Inferior parietal cortex (tissue), 1 donor: ENCODE measurements around the gene SYNPR.

Experiments used
- DNase-seq: peaks from one replicate; pipeline ENCODE4 v3.0.0-alpha.2; 2016; ENCODE audit errors: extremely low spot score

Gene SYNPR

DNA sequence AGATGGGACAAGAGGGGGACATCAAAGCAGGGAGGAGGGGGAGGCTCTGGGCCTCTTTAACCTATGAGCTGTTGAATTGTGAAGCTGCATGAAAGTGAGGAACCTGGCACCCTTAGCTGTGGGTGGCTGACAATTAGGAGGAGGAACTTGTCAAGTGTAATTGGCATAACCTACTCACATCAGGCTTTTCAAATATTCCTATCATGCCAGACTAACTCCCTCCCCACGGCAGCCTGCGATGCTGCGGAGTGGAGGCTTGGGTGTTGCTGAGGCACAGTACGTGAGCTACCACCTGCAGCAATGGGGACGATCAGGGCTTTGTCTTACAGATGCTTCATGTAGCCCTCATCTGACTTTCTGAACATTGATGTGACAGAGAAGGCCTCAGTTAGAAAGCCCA lies 193.7 kb downstream of the SYNPR start:
- no peak for DNase-seq

DNA sequence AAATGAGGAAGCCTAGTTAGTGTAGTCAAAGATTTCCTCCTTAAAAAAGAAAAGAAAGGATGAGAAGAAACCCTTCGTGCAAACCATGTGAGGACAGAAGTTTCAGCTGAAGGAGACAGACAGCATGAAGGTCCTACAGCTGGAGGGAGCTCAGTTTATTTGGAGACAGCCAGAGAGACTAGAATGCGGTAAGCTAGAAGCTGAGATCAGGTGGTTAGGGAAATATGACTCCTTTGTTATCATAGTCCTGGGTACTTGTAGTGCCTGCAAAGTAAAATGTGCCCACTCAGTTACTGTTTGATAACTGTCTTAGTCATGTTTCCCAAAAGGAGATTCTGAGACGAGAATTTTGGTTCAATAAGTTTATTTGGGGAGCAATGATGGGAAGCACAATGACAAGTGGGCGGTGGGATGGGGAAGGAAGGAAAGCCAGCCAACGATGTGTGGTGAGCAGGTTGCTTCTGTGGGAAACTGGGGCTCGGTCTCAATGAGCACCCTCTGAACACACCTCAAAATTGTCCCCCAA lies 195.6 kb downstream of the SYNPR start:
- DNase-seq: no peak

DNA sequence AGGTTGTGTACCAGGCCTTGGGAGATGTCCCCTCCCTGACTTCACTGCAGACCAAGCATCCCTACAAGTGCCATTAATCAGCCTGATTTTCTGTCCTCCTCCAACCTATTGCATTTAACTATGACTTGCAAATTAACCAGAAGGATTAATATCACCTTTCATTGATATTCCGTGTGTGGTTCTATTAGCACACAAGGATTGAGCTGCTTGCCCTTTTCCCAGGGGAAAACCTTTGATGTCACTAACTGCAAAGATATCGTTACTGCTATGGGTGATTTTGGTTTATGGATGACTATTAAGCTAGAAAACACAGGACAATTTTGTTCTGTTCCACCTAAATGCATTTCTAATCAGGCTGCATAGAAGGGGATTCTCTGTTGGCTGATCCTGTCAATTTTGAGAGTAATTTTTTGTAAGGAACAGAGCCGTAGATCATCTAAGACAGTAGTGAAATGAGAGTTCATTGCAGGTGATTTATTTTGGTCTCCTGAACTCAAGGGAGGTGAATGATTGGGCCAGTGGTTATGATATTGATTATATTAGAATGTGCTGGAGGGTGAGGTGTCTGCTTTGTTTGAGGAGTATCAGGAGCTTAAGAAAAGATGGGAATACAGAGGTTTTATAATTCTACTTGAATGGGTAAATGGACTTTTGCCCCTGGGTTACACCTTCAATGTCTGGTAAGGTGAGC lies 196.9 kb downstream of the SYNPR start:
- DNase-seq: no peak

DNA sequence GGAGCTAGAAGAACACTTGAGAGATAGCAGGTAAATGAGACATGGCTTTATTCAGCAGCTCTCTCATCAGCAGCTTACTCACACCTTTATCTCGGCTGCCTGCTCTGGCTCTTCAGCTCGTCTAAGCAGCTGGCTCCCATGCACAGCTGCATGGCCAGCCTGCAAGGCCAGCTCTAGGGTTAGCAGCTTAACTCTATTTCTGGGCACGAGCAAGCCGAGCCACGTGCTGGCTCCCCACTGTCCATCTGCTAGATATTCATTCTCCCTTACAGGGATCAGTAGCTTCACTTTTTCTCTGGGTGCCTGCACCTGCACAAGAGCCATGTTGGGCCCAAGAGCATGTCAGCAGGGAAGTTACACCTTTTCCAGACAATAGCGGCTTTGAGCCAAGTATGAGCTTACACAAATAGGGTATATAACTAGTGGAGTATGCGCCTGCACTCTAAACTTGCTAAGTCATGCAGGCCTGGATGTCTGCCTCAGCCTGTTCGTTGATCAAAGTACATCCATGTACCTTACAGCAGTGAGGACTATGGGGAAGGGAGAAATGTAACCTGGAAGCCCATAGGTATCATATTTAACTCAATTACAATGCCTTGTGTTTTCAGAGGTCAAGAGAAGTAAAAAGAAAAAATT lies 199.5 kb downstream of the SYNPR start:
- DNase-seq: no peak

DNA sequence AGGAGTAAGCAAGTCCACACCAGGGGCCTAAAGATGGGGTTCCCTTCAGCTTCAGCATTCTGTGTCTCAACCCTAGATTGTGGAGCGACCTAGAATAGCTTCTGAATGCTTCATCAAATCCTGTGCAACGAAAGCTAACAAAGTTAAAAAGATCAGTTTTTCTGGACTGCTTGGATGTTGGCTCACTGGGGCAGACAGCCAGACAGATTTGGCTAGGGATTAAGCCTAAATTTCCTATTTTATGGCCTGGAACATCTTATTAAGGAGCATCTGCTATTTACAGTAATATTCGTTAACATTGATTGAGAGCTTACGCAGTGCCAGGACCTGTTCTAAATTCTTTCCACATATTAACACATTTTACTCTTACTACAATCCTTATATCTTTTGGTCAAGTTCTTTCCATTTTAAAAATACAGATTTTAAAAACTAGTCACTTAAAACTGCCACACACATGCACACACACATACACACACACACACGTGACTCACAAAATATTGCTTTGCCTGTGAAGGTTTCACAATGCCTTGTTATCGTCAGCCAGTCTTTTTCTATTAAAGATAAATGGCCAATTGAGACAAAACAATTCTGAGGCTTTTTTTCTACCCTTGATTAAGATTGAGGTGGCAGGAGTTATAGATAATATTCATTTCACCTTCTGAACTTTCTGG lies 201.0 kb downstream of the SYNPR start:
- DNase-seq: no peak

DNA sequence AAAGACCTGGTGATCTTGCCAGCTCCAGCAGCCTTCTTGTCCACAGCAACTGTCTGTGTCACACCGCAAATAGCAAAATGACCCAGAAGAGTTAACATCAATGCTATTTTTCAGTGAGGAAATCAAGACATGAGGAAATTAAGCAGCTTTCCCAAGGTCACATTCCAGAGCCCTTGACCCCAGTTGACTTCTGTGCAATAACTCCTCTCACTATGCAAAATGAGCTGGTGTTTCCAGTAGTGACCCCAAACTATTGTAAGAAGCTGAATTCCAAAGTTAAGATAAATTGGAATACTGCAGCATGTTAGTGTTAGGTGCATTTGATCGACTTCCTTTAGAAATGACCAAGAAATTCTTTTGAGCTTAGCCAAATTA lies 201.5 kb downstream of the SYNPR start:
- DNase-seq: no peak

DNA sequence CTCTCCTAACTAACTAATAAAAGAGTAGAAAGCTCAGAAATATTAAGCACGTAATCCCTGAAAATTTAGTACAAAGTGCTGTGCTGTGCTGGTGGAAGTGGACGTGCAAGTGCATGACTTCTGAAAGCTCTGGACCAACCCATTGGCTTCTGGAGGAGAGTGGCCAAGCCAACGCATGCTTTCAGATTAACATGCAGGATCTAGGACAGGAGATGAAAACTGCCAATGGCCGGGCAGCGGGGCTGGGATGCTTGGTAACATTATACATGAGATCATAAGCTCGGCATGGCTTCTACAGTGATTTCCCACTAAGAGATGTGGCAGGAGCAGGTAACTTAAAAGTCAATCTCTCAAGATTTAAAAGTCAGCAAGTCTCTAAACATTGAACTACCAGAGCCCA lies 203.5 kb downstream of the SYNPR start:
- no peak for DNase-seq

DNA sequence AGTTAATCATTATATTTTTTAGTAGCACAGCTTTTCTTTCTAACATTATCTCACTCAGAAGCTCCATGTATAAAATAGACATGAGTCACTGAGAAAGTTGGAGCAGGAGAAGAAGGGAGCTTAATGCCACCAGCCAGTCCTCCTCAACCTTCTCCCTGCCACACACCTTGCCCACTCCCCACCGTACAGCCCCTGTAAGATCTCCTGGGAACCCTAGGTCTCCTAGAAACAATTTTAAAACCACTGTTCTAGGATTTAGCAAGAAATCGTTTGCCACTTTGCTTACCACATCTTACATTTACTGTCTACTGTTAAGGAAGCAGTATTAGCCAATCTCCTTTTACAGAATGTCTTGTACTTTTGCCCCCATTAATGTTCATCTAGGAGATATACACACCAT lies 204.2 kb downstream of the SYNPR start:
- no peak for DNase-seq

DNA sequence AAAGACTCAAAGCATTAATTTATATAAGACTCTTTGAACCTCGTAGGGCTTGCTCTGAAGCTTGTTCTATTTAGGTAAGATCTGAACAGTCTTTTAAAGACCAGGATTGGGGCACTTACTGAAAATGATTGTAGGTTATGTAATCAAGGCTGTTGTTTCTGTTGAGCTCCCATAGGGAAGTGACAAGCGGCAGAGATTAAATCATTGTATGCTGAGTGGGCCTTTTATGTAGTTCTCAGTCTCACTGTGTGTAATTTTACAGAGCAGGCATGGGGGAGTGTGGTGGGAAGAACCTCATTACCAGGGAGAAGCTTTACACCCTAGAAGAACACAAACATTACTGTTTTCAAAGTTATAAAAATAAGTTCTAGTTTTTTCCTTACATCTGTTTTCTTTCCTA lies 214.4 kb downstream of the SYNPR start:
- peak; percentile 48 for DNase-seq

DNA sequence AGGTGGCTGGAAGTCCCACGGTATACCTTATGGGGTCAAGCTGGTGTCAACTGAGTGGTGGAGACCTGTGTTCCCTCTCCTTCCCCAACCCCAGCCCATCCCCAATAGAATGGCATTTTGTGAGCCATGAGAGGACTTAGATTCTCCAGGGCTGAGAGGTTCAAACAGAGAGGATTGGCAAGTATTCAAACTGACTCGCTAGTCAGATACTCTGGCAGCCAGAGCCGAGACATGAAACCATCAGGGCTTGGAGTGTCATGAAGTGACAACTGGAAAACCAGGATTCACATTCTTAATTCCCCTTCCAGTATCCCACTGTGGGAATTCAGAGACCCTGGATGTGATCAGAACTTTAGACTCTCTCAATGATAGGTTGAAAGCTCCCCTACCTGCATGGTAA lies 215.0 kb downstream of the SYNPR start:
- no peak for DNase-seq

DNA sequence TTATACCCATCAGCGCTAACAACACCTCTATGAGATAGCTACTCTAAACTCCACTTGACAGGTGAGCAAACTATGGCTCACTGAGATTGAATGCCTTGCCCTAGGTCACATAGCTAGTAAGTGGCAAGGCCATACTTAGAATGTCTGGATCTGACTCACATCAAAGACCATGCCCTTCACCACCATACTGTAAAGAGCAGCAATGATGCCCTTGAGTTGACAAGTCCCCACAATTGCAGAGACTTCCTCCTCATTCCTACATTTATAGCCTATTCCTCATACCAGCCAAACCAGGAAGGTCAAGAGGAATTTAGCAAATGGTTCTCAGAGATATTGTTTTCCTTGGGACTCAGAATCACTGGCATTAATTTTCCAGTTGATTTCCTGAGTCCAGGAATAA lies 216.5 kb downstream of the SYNPR start:
- DNase-seq: no peak

DNA sequence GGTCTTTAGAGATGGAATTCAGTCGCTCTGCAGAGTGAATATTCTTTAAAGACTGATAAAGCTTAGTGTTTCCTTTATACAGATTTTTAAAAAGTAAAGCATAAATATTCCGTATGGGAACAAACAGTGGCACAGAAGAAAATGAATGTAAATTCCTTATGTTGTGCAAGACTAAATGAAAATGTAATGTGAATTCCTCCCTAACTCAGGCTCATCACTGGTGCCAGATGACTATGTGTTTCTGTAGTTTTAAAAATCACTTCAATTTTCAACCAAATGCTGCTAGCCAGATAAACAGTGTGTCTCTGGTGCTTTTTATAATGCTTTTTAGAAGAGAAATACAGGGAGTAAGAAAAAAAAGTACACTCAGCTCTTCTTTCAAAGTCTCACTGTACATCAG lies 219.5 kb downstream of the SYNPR start:
- no peak for DNase-seq

DNA sequence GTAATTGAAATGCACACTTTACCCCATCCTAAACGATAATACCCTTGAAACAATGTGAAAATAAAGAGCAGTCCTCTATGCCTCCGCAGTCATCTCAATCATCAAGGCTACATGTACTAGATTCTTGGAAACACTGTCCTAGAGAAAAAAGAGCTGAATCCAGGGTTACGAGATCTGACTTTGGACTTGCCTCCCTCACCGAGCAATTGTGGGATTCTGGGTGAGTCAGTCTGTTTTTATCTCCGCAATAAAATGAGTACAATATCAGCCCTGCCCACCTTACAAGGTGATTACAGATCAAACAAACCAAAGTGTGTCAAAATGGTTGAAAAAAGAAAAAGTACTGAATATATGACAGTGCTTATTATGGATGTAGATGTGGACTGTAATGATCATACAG lies 222.1 kb downstream of the SYNPR start:
- DNase-seq: no peak

DNA sequence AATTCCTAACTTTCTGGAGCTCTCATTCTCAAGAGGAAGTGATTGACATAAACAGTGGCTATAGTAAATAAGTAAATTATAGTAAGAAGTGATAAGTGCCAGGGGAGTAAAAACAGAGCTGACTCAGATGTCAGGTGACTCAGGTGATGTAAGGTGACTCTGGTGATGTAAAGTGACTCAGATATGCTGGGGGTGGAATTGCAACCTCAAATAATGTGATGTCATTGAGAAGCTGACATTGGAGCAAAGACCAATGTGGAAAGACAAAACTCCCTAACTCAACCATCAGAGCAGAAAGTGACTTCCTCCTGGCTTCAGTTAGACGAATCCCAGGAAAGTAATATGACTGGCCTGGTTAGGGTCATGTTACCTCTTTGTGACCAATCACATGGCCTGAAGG lies 230.2 kb downstream of the SYNPR start:
- DNase-seq: no peak

DNA sequence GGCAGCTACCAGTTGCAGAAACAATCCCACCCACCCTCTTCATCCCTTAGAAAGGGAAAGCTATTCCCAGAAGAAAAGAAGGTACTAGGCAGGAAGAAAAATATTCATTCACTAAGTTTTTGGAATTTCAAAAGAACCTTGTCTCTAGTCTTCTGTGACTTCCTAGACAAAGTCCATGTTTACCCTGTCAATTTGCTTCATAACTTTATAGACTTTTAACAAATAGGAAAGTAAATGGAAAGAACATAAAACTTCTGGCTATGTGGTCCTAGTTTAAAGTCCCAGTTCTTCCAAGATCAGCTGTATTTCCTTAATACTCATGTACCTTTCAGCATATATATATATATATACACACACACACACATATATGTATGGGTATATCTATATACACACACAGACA lies 230.7 kb downstream of the SYNPR start:
- no peak for DNase-seq

DNA sequence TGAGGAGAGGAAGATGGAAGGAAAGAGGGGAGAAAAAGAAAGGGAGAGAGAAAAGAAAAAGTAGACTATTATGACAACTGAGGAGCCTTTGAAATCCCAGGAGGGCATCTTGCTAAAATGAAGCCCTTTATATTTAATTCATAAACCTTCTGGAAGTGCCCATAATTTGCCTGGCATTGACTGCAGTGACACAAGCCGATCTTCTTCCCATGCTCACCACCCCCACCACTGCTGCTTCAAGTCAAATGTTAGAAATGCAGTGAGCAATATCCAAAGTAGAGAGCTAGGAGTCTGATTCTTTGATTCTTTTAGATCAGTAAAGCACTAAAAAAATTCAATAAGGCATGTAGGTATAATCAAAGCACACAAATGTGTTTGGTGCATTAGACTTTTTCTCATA lies 235.7 kb downstream of the SYNPR start:
- DNase-seq: no peak

DNA sequence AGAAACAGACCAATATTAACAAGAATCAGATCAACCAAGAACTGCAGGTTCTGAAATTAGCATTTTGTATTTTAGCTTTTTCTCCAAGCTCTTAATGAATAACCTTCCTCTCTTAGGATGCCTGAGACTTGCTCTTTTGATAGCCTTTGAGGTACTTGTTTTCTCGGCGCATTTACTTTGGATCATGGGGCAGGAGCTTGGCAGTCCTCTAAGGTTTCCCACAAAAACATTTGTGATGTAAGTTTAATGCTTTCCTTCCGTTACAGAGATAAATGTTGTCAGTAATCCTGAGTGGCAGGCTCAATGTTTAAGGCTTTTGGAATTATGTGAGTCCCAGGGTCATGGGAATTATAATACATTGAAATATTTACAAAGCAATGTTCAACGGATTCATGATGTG lies 236.6 kb downstream of the SYNPR start:
- no peak for DNase-seq

DNA sequence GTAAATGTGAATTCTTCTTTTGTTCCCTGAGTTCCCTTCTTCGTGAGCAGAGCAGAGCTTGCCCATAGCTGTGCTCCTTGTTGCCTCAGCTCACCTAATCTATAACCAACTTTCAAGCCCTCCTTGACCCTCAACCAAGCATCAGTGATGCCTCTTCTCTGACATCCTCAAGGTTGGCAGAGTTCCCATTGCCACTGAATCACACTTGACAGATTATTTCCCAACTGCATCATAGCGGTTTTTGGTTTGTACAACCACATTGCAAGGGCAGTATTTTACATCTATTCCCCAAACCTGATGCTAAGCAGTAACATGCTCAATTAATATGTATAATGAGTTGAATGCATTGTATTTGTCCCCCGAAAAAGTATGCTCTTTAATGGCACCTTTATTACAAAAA lies 241.3 kb downstream of the SYNPR start:
- DNase-seq: no peak

DNA sequence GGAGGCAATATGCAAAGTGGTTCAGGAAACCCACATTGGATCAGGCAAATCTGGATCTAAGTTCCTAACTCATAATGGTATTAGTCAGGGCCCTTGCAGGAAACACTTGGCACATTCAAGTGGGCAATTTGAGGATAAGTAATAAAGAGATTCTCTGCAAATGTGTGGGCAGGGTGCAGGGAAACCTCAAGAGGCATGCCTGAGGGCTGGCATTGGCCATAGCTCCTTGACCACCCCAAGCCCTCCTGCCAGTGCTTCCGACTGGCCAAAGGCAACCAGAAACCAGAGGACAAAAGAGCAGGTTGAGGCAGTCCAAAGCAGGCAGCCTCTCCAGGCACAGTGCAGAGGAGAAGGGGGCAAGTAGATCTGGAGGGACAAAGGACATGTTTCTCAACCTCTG lies 243.5 kb downstream of the SYNPR start:
- DNase-seq: no peak

DNA sequence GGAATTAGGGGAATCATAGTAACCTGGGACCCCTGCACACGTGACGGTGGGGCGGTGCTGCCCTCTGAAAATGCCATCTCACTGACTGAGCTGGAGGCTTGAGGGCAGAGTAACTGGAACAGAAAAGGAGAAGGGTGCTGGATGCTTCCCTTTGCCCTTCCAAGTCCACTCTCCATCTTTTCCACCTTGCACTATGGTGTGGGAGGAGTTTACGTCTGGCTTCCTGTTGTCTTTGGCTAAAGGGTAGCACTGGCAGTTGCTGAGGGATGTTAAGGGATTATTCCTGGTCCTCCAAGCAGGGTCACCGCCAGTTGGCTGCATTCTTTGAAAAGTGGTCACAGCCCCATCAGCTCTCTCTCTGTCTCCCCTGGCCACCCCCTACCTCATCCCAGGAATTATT lies 245.0 kb downstream of the SYNPR start:
- DNase-seq: no peak

DNA sequence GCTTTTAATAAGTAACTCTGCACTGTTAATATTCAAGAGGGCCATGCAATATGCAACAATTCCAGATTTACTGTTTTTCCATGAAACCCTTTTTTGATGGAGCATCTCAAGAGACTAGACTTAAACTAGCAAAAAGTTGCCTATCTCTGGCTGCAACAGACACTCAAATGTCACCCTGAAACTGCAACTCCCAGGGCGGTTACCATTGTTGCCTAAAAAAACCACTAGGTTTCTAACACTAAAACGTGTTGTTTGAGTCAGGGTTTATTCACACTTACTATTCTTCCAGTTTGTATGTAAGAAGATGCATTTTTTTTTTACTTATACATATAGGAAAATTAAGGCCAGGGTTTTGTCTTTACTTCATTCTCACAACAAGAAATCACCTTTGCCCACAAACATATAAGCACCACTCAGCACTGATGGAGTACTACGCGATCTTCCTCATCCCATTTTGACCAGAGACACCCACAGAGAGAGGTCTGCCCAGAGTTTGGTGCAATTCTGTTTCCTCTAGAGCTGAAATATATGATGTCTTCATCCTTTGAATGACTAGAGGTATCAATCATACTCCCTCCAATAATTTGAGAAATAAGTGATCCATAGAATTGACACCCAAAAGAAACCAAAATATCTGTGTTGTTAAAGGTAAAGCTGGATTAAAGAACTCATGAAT lies 250.4 kb downstream of the SYNPR start:
- DNase-seq: no peak

DNA sequence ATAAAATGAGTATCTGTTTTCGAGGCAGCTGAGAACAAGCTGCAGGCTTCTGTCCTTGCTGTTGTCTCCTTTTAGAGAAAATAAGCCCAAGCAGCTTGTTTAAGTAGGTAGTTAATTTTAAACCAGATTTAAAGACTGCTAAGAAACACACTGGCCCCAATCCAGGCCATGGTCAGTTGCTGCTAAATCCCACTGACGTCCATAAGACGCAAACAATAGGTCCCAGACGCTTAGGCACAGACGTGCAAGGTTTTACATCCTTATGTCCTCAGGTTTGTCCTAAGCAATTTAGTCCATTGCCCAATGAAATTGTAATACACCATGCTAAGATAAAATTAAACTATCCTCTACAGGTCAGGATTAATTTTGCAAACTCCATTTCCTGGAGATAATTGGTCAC lies 254.4 kb downstream of the SYNPR start:
- no peak for DNase-seq

DNA sequence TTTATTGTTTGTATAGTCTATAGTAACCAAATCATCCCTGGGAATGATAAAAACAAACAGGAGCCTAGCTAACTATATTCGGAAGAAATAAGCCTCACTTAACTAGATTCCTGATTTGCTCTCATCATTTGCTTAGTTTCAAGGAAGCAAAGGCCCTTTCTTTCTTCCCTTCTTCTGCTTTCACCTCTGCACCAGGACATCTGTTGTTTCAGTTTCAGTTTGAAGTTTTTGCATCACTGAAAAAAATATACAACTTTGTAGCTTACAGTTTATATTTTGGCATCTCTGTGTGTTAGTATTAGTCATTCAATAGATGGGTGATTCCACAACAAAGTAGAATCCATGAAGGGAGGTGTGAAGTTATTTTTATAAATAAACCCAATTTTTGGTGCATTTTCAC lies 260.8 kb downstream of the SYNPR start:
- DNase-seq: no peak
